HPDE6-E6E7 (cell line): ENCODE data around the gene KLF2.

Experiments used
- DNase-seq: peaks from one replicate; pipeline ENCODE4 v3.0.0; 2011; ENCODE audit warnings: missing footprints; ENCODE audit errors: extremely low spot score

KLF2 gene

GRCh38 chr19:16376649-16377048 is 52.0 kb downstream of the KLF2 start:
- DNase-seq, result no peak

- DNase-seq, result no peak
These were observed 52.9 kb downstream of the KLF2 start for GRCh38 chr19:16377521-16377920.
